ENCODE measurements around the gene PCBP3. TPM values are rescaled to one million over a fixed set of nuclear protein-coding genes. Genes with fewer than 3 reads are reported as not detected.

Gene PCBP3
- total RNA-seq, 2 experiments from 2014 or later: 12.2 to 13.2 TPM

DNA sequence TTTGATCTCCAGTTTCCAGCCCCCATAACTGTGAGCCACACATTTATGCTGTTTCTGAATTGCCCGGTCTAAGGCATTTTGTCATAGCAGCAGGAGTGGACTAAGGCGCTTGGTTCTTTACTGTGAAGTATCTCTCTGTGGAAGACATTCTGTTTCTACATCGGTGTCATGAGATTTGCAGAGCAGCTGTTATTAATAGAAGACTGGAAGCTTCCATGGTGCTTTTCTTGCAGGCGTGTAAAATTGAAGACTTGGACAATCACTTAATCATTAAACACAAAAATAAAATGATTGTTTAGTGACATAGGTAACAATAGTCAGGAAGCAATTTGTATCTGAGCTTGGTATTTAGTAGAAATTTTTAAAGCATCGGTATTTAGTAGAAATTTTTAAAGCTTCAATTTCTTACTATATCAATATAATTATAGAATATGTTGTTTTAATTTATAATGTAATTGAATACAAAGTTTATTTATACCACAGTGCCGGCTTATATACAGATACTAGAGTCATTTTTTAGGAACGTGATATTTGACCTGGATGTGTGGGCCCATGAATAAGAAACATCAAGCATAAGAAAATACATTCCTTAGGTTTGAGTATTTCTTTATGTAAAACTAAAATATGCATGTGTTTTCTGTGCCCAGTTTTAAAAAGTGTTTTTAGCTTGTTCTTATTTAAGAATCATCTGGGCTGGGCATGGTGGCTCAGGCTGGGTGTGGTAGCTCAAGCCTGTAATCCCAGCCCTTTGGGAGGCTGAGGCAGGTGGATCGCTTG is 277.5 kb downstream of the PCBP3 start:
- Mint-ChIP-seq H3K9me3 (ENCODE audit: low read depth) (no peaks in the 10 kb centered on the region), H3K4me1 (peaks cover 14% of the 10 kb centered on the region), H3K27me3 (no peaks in the 10 kb centered on the region), H3K4me3 (no peak overlapping the region), H3K27ac (no peak overlapping the region), H3K36me3 (ENCODE audit: low read depth) (no peaks in the 10 kb centered on the region)
- DNase-seq (no peak), ATAC-seq (no peak)
- intact Hi-C loops (cut with DNase I, micrococcal nuclease): loop anchor here (5.0 to 10.0 kb wide), 3 partner anchors 34 to 224 kb away; no protein-coding TSS in a partner anchor
- ChIA-PET POLR2A (no interaction called here), CTCF (interaction anchor here (0.5 to 1.1 kb wide), 7 partner anchors 9 to 631 kb away, joined by 3 to 5 read pairs (median 4); no protein-coding TSS in a partner anchor)

- ChIA-PET CTCF (interaction anchor here (0.6 to 1.6 kb wide), 8 partner anchors 10 to 727 kb away, joined by 3 to 5 read pairs (median 4); no protein-coding TSS in a partner anchor), POLR2A (no interaction called here)
- no peak overlapping the region for H3K4me3 Mint-ChIP-seq
- peaks cover 10% of the 10 kb centered on the region for H3K4me1 Mint-ChIP-seq
- intact Hi-C loops (cut with DNase I, micrococcal nuclease): loop anchor here (2.0 to 10.0 kb wide), 5 partner anchors 35 to 225 kb away; no protein-coding TSS in a partner anchor
- no peak for ATAC-seq
- H3K9me3 Mint-ChIP-seq (ENCODE audit: low read depth): no peaks in the 10 kb centered on the region
- DNase-seq: no peak
- H3K36me3 Mint-ChIP-seq (ENCODE audit: low read depth): no peaks in the 10 kb centered on the region
- H3K27me3 Mint-ChIP-seq: no peaks in the 10 kb centered on the region
- no peak overlapping the region for H3K27ac Mint-ChIP-seq
Measured at GRCh38 chr21:45921917-45922316, 278.4 kb downstream of the PCBP3 start.

GRCh38 chr21:45922648-45923047 is 279.1 kb downstream of the PCBP3 start:
- no peaks in the 10 kb centered on the region for H3K36me3 Mint-ChIP-seq (ENCODE audit: low read depth)
- ATAC-seq (no peak), DNase-seq (no peak)
- peaks cover 10% of the 10 kb centered on the region for H3K4me1 Mint-ChIP-seq
- no peaks in the 10 kb centered on the region for H3K27me3 Mint-ChIP-seq
- H3K4me3 Mint-ChIP-seq: no peak overlapping the region
- POLR2A ChIA-PET: no interaction called here
- H3K27ac Mint-ChIP-seq: no peak overlapping the region
- intact Hi-C loops (cut with DNase I, micrococcal nuclease): loop anchor here (1.0 to 10.0 kb wide), 6 partner anchors 35 to 367 kb away; no protein-coding TSS in a partner anchor
- CTCF ChIA-PET: interaction anchor here (0.5 to 1.7 kb wide), 13 partner anchors 9 to 728 kb away, joined by 3 to 8 read pairs (median 4); no protein-coding TSS in a partner anchor
- no peaks in the 10 kb centered on the region for H3K9me3 Mint-ChIP-seq (ENCODE audit: low read depth)

GRCh38 chr21:45923146-45923545 is 279.6 kb downstream of the PCBP3 start:
- ATAC-seq (peak; percentile 85), DNase-seq (peak; percentile 82)
- H3K27me3 Mint-ChIP-seq: no peaks in the 10 kb centered on the region
- H3K4me3 Mint-ChIP-seq: no peak overlapping the region
- POLR2A ChIA-PET: no interaction called here
- CTCF ChIA-PET: interaction anchor here (0.5 to 1.7 kb wide), 12 partner anchors 10 to 631 kb away, joined by 3 to 8 read pairs (median 4); no protein-coding TSS in a partner anchor
- peaks cover 12% of the 10 kb centered on the region for H3K4me1 Mint-ChIP-seq
- intact Hi-C loops (cut with DNase I, micrococcal nuclease): loop anchor here (1.0 to 10.0 kb wide), 6 partner anchors 36 to 368 kb away; no protein-coding TSS in a partner anchor
- H3K9me3 Mint-ChIP-seq (ENCODE audit: low read depth): no peaks in the 10 kb centered on the region
- H3K27ac Mint-ChIP-seq: no peak overlapping the region
- no peaks in the 10 kb centered on the region for H3K36me3 Mint-ChIP-seq (ENCODE audit: low read depth)

DNA sequence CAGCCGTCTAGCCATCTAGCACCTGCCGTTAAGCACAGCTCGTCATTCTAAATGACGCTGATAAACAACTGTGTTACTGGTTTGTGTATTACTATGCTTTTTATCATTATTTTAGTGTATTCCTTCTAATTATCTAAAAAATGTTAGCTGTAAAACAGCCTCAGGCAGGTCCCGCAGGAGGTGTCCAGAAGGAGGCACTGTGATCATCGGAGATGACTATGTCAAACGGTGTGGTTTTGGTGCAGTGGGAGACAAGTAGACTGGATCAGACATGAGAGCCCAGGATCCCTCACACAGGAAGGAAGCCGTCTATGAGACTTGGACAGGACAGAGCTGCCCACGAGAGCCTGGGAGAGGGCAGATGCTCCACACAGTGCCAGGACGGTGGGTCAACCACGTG is 282.8 kb downstream of the PCBP3 start:
- peaks cover 12% of the 10 kb centered on the region for H3K4me1 Mint-ChIP-seq
- no peaks in the 10 kb centered on the region for H3K36me3 Mint-ChIP-seq (ENCODE audit: low read depth)
- no peak overlapping the region for H3K27ac Mint-ChIP-seq
- POLR2A ChIA-PET: no interaction called here
- no peaks in the 10 kb centered on the region for H3K9me3 Mint-ChIP-seq (ENCODE audit: low read depth)
- H3K27me3 Mint-ChIP-seq: no peaks in the 10 kb centered on the region
- no peak for ATAC-seq
- CTCF ChIA-PET: interaction anchor here (0.6 to 1.4 kb wide), 2 partner anchors 10 to 227 kb away, joined by 4 read pairs; no protein-coding TSS in a partner anchor
- intact Hi-C loops (cut with DNase I, micrococcal nuclease): loop anchor here in 1 of 2 experiments (10.0 kb wide), 1 partner anchor 101 kb away; no protein-coding TSS in a partner anchor
- no peak for DNase-seq
- no peak overlapping the region for H3K4me3 Mint-ChIP-seq

GRCh38 chr21:45927032-45927431 is 283.5 kb downstream of the PCBP3 start:
- H3K9me3 Mint-ChIP-seq (ENCODE audit: low read depth): no peaks in the 10 kb centered on the region
- ATAC-seq: no peak
- H3K4me1 Mint-ChIP-seq: peaks cover 15% of the 10 kb centered on the region
- no peaks in the 10 kb centered on the region for H3K27me3 Mint-ChIP-seq
- intact Hi-C loops (cut with DNase I, micrococcal nuclease): loop anchor here in 1 of 2 experiments (10.0 kb wide), 1 partner anchor 102 kb away; no protein-coding TSS in a partner anchor
- H3K36me3 Mint-ChIP-seq (ENCODE audit: low read depth): no peaks in the 10 kb centered on the region
- H3K4me3 Mint-ChIP-seq: no peak overlapping the region
- no peak overlapping the region for H3K27ac Mint-ChIP-seq
- CTCF ChIA-PET: interaction anchor here (1.4 kb wide), 1 partner anchor 10 kb away, joined by 4 read pairs; no protein-coding TSS in a partner anchor
- no peak for DNase-seq
- POLR2A ChIA-PET: no interaction called here

DNA sequence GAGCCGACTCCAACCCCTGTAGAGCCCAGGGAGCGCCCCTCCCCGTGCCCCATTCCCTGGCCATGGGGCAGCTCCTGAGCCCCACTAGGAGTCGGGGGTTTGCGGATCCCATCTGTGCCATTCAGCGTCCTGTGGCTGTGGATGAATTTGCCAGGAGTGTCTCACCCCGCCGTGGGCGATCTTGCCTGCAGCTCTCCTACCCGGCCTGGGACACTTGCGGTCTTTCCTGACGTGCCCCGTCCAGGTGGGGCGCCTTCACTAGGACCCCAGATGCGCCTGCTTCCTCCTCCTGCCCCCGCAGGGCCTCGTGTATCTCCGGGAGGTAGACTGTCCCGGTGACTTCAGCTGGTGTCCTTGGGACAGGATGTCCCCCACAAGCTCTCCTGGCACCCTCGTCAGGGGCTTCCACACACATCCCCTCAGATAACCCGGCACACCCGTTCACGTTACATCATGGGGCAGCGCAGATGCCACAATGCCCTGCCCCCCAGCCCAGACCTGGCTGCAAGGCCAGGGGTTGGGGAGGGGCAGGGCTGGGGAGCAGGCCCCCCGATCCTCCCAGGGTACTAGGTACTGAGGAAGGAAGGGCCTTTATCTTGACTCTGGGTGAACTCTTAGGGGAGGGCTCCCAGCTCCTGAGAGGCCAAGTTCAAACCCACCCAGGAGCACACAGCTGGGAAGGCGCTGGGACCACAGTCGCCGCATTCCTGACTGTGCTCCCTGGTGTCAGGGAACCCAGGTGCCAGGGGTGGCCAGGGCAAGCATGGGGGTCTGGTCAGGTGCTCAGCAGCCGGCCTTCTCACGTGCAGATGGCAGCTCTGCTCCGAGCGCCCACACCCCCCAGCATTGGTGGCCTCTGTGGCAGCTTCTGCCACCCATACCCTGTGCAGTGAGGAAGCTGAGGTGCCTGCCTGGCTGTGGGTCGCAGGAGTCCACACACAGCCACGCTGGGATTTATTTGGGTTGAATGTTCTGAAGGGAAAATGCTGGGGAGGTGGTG is 284.6 kb downstream of the PCBP3 start:
- ChIA-PET POLR2A (no interaction called here), CTCF (interaction anchor here (0.5 kb wide), 1 partner anchor 377 kb away, joined by 3 read pairs; no protein-coding TSS in a partner anchor)
- H3K4me3 Mint-ChIP-seq: no peak overlapping the region
- intact Hi-C loops (cut with DNase I, micrococcal nuclease): loop anchor here in 1 of 2 experiments (10.0 kb wide), 1 partner anchor 103 kb away; no protein-coding TSS in a partner anchor
- no peak for DNase-seq
- no peak for ATAC-seq
- H3K27ac Mint-ChIP-seq: no peak overlapping the region
- H3K27me3 Mint-ChIP-seq: no peaks in the 10 kb centered on the region
- no peaks in the 10 kb centered on the region for H3K9me3 Mint-ChIP-seq (ENCODE audit: low read depth)
- H3K36me3 Mint-ChIP-seq (ENCODE audit: low read depth): no peaks in the 10 kb centered on the region
- peaks cover 15% of the 10 kb centered on the region for H3K4me1 Mint-ChIP-seq

DNA sequence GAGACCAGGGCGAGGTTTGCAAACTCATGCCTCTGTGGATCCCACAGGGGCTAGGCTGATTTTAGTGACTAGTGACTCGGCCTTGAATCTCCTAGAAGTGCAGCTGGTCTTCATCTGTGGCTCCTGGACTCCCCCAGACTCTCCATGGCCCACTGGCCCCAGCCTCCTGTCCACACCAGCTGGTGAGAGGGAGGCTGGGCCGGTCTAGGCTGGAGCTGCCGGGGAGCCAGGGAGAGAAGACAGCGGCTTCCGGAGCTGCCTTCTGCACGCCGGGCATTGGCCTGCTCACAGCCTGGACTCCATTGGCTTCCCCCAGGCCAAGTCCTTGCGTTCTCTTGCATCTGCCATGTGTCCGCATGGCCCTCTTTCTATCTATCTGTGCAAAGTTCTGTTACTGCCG is 285.9 kb downstream of the PCBP3 start:
- Mint-ChIP-seq H3K27ac (no peak overlapping the region), H3K36me3 (ENCODE audit: low read depth) (no peaks in the 10 kb centered on the region), H3K27me3 (no peaks in the 10 kb centered on the region), H3K4me1 (peaks cover 15% of the 10 kb centered on the region), H3K9me3 (ENCODE audit: low read depth) (no peaks in the 10 kb centered on the region), H3K4me3 (no peak overlapping the region)
- intact Hi-C loops (cut with DNase I, micrococcal nuclease): loop anchor here in 1 of 2 experiments (10.0 kb wide), 1 partner anchor 105 kb away; no protein-coding TSS in a partner anchor
- ChIA-PET POLR2A (no interaction called here), CTCF (no interaction called here)
- no peak for DNase-seq
- ATAC-seq: no peak

DNA sequence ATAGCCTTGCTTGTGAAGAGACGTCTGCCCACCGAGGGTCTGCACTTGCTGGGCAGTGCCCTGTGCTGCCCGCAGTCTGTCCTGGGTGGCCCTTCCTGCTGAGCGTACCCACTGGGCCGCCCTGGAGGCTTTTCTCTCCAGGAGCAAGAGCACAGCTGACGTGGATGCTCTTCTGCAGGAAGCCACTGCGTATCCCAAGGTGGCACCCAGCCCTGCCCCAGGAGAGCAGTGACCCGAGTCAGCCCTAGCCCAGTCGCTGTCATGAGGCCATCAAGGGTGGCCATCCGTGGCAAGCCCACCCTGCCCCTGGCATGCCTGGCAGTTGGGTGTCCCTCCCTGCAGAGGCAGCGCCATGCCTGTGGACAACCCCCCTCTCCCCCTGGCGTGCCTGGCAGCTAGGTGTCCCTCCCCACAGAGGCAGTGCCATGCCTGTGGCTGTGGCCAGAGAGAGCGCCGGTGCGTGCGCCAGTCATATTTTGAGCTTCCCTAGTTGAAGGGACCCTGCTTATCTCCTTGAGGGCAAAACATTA is 286.8 kb downstream of the PCBP3 start:
- ChIA-PET POLR2A (no interaction called here), CTCF (no interaction called here)
- H3K36me3 Mint-ChIP-seq (ENCODE audit: low read depth): no peaks in the 10 kb centered on the region
- ATAC-seq (no peak), DNase-seq (no peak)
- H3K4me1 Mint-ChIP-seq: peaks cover 15% of the 10 kb centered on the region
- no peak overlapping the region for H3K4me3 Mint-ChIP-seq
- no peaks in the 10 kb centered on the region for H3K27me3 Mint-ChIP-seq
- no peak overlapping the region for H3K27ac Mint-ChIP-seq
- intact Hi-C loops (cut with DNase I, micrococcal nuclease): no loop called here
- H3K9me3 Mint-ChIP-seq (ENCODE audit: low read depth): no peaks in the 10 kb centered on the region

DNA sequence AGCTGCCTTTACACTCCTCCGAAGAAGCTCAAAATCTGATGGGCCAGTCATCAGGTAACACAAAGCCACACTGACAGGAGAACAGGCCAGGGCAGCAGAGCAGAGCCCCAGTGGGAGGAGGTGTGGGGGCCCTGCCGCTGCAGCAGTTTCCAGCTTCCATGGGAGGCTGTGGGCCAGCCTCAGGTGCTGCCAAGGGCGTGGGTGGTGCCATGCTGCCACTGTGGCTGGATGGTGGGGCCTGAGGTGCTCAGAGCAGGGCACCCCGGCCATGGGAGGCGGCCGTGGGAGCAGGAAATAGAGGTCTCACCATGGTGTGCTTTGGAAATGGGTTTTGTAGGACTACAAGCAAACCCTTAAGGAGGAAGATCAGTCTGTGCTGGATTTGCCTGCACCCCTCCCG is 287.3 kb downstream of the PCBP3 start:
- ChIA-PET CTCF (no interaction called here), POLR2A (no interaction called here)
- peaks cover 15% of the 10 kb centered on the region for H3K4me1 Mint-ChIP-seq

More for the DNA sequence above, 287.3 kb downstream of the PCBP3 start:
- H3K27me3 Mint-ChIP-seq: no peaks in the 10 kb centered on the region
- ATAC-seq: no peak
- intact Hi-C loops (cut with DNase I, micrococcal nuclease): no loop called here
- no peaks in the 10 kb centered on the region for H3K36me3 Mint-ChIP-seq (ENCODE audit: low read depth)
- H3K27ac Mint-ChIP-seq: no peak overlapping the region
- H3K9me3 Mint-ChIP-seq (ENCODE audit: low read depth): no peaks in the 10 kb centered on the region
- no peak for DNase-seq
- H3K4me3 Mint-ChIP-seq: no peak overlapping the region
